HepG2 (cell line): ENCODE results near the gene RBCK1. TPM values are rescaled to one million over a fixed set of nuclear protein-coding genes. Genes with fewer than 3 reads are reported as not detected.

Experiments used
- EZH2 ChIP-seq: conservative IDR thresholded peaks from 2 replicates; pipeline ENCODE4 v1.6.1; 2012; ENCODE audit warnings: mild to moderate bottlenecking, low read depth, low read length, moderate library complexity
- FIP1L1 ChIP-seq: fragments of 200-400 bp; formaldehyde crosslinking; IDR thresholded peaks from 2 replicates; pipeline ENCODE4 v1.6.1; 2018; ENCODE audit warnings: low read depth, mild to moderate bottlenecking, low read length, moderate library complexity, borderline replicate concordance; ENCODE audit not compliant: insufficient read depth
- GABPA ChIP-seq, 2 experiments: IDR thresholded peaks; 2 replicates each; pipeline ENCODE4 v1.6.1; 2011 to 2016; ENCODE audit warnings: low read depth in 2 of 2, low read length in 1 of 2, missing biosample characterization in 1 of 2, missing genetic modification characterization in 1 of 2
- HDAC6 ChIP-seq: fragments of 200-600 bp; sonication (generic); IDR thresholded peaks from 2 replicates; pipeline ENCODE4 v1.7.0; 2017; ENCODE audit warnings: mild to moderate bottlenecking, antibody characterized with exemption, low read length, low read depth
- HOXA5 ChIP-seq: sonication (generic); formaldehyde crosslinking; IDR thresholded peaks from 2 replicates; pipeline ENCODE4 v1.4.0; 2020; ENCODE audit warnings: missing genetic modification reagents
- KLF6 ChIP-seq: IDR thresholded peaks from 2 replicates; pipeline ENCODE4 v1.8.0; 2016; ENCODE audit warnings: missing biosample characterization, missing genetic modification reagents
- MIER3 ChIP-seq: IDR thresholded peaks from 2 replicates; pipeline ENCODE4 v1.6.1; 2016; ENCODE audit warnings: missing compliant biosample characterization, borderline replicate concordance
- NCOR1 ChIP-seq: fragments of 200-600 bp; sonication (generic); IDR thresholded peaks from 2 replicates; pipeline ENCODE4 v1.7.0; 2017; ENCODE audit warnings: antibody characterized with exemption, low read length, borderline replicate concordance
- TOPORS ChIP-seq: sonication (generic); formaldehyde crosslinking; IDR thresholded peaks from 2 replicates; pipeline ENCODE4 v1.8.0; 2023; ENCODE audit warnings: mild to moderate bottlenecking, missing genetic modification reagents
- U2AF2 ChIP-seq: fragments of 200-400 bp; formaldehyde crosslinking; IDR thresholded peaks from 2 replicates; pipeline ENCODE4 v1.6.1; 2017; ENCODE audit warnings: low read depth, mild to moderate bottlenecking, low read length
- ZNF674 ChIP-seq: sonication (generic); formaldehyde crosslinking; IDR thresholded peaks from 2 replicates; pipeline ENCODE4 v1.5.0; 2020; ENCODE audit warnings: low read depth, mild to moderate bottlenecking, missing genetic modification reagents
- ZNF678 ChIP-seq: sonication (generic); formaldehyde crosslinking; IDR thresholded peaks from 2 replicates; pipeline ENCODE4 v1.4.0; 2020; ENCODE audit warnings: mild to moderate bottlenecking, missing genetic modification reagents
- ZNF788 ChIP-seq: sonication (generic); formaldehyde crosslinking; IDR thresholded peaks from 2 replicates; pipeline ENCODE4 v1.5.0; 2020; ENCODE audit warnings: mild to moderate bottlenecking, missing genetic modification reagents, borderline replicate concordance
- ZNF879 ChIP-seq: sonication (generic); formaldehyde crosslinking; IDR thresholded peaks from 2 replicates; pipeline ENCODE4 v1.8.1; 2023; ENCODE audit warnings: missing genetic modification reagents
- ZSCAN31 ChIP-seq: sonication (generic); formaldehyde crosslinking; IDR thresholded peaks from 2 replicates; pipeline ENCODE4 v1.5.0; 2020; ENCODE audit warnings: low read depth, mild to moderate bottlenecking, missing genetic modification reagents
- ZSCAN9 ChIP-seq: IDR thresholded peaks from 2 replicates; pipeline ENCODE4 v1.6.1; 2016; ENCODE audit warnings: borderline replicate concordance
- polyA plus RNA-seq, 8 experiments: library from polyadenylated mRNA; depleted of rRNA in 3 of 8; stranded (reverse) in 7 of 8; unstranded in 1 of 8; fragments of >200 nt; fragmentation: Illumina TruSeq in 4 of 8; extraction: Trizol in 4 of 8; gene quantifications; 2 replicates each; pipeline versions ENCODE4 v1.2.1 to v1.2.3, GENCODE V29; 2011 to 2016; ENCODE audit warnings: low read depth in 4 of 8, missing spikeins in 1 of 8, mixed read lengths in 1 of 8; ENCODE audit not compliant: insufficient read depth in 1 of 8
- total RNA-seq, 5 experiments: library from RNA; depleted of rRNA; stranded (reverse); fragments of >200 nt; fragmentation: Illumina TruSeq; extraction: Trizol; gene quantifications; 2 replicates each; pipeline ENCODE4 v1.2.3, GENCODE V29; 2016; ENCODE audit warnings: low read depth in 1 of 5
- TF ChIP-seq, protein P1 (sequence below): sonication (generic); formaldehyde crosslinking; conservative IDR thresholded peaks from 2 replicates; pipeline ENCODE4 v1.4.0; 2020; ENCODE audit warnings: missing genetic modification reagents
- TF ChIP-seq, protein P2 (sequence below): sonication (generic); formaldehyde crosslinking; IDR thresholded peaks from 2 replicates; pipeline ENCODE4 v1.4.0; 2020; ENCODE audit warnings: missing genetic modification reagents, mild to moderate bottlenecking, borderline replicate concordance
- TF ChIP-seq, protein P3 (sequence below): sonication (generic); formaldehyde crosslinking; IDR thresholded peaks from 2 replicates; pipeline ENCODE4 v1.4.0; 2020; ENCODE audit warnings: missing genetic modification reagents, borderline replicate concordance
- TF ChIP-seq, protein P4 (sequence below): sonication (generic); formaldehyde crosslinking; IDR thresholded peaks from 2 replicates; pipeline ENCODE4 v1.4.0; 2020; ENCODE audit warnings: missing genetic modification reagents

The RBCK1 gene
- total and polyA plus RNA-seq, 2 of the 13 experiments (the other 11 are each of a cell fraction or from before 2014, with no cell fraction given) = 149 to 215 TPM

DNA sequence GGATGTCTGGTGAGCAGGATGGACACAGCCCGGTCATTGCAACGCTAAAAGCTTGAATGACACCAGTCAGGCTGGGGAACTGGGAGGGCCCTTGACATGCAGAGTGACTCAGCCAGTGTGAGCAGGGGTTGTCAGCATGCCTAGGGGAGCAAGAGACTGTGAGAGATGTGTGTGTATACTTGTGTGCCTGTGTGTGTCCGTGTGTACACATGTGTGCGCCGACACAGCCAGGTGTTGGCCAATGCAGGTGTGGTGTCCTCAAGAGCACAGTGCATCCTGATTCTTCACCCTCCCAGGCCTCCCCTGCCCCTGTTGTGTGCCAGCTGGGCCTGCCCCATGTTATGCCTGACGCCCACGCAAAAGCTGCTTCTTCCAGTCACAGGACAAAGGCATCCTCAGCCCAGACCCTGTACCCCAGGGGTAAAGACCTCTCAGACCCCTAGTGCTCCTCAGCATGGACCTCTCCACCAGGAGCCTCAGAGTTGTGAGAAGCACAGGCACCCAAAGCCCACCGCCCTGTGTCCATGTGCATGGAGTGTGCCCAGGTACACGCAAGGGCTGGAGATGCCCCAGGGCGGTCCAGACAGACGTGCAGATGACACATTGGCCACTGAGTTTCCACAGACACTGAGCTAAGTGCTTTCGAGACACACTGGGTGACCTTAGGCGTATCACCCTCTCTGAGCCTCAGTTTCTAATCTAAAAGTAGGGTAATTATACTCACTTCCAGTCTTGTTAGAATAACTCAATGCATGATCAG is 44.6 kb upstream of the RBCK1 start (continued):
- TF ChIP-seq NCOR1 (no peak), TOPORS (no peak), GABPA (IDR thresholded peaks at IDR 0.05; ENCODE audit: low read depth, low read length) (no peak), GABPA (CRISPR knock-in tag; IDR thresholded peaks at IDR 0.05; ENCODE audit: low read depth) (no peak), FIP1L1 (no peak), HDAC6 (no peak), ZNF674 (CRISPR knock-in tag) (no peak), ZNF879 (CRISPR knock-in tag) (no peak), MIER3 (CRISPR knock-in tag) (peak; percentile 63; the same call in 1 of the 2 replicates), ZNF788 (CRISPR knock-in tag) (peak; percentile 79; the same call in 1 of the 2 replicates), KLF6 (CRISPR knock-in tag) (no peak), EZH2 (no peak), U2AF2 (no peak), ZSCAN31 (CRISPR knock-in tag) (no peak), HOXA5 (no peak), ZSCAN9 (no peak), ZNF678 (no peak)
- TF ChIP-seq, protein P1, sequence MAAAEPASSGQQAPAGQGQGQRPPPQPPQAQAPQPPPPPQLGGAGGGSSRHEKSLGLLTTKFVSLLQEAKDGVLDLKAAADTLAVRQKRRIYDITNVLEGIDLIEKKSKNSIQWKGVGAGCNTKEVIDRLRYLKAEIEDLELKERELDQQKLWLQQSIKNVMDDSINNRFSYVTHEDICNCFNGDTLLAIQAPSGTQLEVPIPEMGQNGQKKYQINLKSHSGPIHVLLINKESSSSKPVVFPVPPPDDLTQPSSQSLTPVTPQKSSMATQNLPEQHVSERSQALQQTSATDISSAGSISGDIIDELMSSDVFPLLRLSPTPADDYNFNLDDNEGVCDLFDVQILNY (CRISPR knock-in tag) = no peak
- TF ChIP-seq, protein P2, sequence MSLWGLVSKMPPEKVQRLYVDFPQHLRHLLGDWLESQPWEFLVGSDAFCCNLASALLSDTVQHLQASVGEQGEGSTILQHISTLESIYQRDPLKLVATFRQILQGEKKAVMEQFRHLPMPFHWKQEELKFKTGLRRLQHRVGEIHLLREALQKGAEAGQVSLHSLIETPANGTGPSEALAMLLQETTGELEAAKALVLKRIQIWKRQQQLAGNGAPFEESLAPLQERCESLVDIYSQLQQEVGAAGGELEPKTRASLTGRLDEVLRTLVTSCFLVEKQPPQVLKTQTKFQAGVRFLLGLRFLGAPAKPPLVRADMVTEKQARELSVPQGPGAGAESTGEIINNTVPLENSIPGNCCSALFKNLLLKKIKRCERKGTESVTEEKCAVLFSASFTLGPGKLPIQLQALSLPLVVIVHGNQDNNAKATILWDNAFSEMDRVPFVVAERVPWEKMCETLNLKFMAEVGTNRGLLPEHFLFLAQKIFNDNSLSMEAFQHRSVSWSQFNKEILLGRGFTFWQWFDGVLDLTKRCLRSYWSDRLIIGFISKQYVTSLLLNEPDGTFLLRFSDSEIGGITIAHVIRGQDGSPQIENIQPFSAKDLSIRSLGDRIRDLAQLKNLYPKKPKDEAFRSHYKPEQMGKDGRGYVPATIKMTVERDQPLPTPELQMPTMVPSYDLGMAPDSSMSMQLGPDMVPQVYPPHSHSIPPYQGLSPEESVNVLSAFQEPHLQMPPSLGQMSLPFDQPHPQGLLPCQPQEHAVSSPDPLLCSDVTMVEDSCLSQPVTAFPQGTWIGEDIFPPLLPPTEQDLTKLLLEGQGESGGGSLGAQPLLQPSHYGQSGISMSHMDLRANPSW (CRISPR knock-in tag) = no peak
- TF ChIP-seq, protein P3, sequence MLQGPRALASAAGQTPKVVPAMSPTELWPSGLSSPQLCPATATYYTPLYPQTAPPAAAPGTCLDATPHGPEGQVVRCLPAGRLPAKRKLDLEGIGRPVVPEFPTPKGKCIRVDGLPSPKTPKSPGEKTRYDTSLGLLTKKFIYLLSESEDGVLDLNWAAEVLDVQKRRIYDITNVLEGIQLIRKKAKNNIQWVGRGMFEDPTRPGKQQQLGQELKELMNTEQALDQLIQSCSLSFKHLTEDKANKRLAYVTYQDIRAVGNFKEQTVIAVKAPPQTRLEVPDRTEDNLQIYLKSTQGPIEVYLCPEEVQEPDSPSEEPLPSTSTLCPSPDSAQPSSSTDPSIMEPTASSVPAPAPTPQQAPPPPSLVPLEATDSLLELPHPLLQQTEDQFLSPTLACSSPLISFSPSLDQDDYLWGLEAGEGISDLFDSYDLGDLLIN (CRISPR knock-in tag) = no peak
- TF ChIP-seq, protein P4, sequence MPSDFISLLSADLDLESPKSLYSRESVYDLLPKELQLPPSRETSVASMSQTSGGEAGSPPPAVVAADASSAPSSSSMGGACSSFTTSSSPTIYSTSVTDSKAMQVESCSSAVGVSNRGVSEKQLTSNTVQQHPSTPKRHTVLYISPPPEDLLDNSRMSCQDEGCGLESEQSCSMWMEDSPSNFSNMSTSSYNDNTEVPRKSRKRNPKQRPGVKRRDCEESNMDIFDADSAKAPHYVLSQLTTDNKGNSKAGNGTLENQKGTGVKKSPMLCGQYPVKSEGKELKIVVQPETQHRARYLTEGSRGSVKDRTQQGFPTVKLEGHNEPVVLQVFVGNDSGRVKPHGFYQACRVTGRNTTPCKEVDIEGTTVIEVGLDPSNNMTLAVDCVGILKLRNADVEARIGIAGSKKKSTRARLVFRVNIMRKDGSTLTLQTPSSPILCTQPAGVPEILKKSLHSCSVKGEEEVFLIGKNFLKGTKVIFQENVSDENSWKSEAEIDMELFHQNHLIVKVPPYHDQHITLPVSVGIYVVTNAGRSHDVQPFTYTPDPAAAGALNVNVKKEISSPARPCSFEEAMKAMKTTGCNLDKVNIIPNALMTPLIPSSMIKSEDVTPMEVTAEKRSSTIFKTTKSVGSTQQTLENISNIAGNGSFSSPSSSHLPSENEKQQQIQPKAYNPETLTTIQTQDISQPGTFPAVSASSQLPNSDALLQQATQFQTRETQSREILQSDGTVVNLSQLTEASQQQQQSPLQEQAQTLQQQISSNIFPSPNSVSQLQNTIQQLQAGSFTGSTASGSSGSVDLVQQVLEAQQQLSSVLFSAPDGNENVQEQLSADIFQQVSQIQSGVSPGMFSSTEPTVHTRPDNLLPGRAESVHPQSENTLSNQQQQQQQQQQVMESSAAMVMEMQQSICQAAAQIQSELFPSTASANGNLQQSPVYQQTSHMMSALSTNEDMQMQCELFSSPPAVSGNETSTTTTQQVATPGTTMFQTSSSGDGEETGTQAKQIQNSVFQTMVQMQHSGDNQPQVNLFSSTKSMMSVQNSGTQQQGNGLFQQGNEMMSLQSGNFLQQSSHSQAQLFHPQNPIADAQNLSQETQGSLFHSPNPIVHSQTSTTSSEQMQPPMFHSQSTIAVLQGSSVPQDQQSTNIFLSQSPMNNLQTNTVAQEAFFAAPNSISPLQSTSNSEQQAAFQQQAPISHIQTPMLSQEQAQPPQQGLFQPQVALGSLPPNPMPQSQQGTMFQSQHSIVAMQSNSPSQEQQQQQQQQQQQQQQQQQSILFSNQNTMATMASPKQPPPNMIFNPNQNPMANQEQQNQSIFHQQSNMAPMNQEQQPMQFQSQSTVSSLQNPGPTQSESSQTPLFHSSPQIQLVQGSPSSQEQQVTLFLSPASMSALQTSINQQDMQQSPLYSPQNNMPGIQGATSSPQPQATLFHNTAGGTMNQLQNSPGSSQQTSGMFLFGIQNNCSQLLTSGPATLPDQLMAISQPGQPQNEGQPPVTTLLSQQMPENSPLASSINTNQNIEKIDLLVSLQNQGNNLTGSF (CRISPR knock-in tag) = no peak
